T-helper 2 cell treated with Interferon-gamma antibody and Interleukin-4, amounts not matched to agents 5 μg/mL and 100 μg/mL, for 36 hours (primary cell): ENCODE results near the gene ZAP70.

Experiments
- DNase-seq: peaks from one replicate; pipeline ENCODE4 v3.0.0; 2021; ENCODE audit warnings: low spot score
- H3K27ac Mint-ChIP-seq: one replicate; pipeline ENCODE4 v1.8.0; 2021; ENCODE audit warnings: mild to moderate bottlenecking, mixed read lengths
- H3K27me3 Mint-ChIP-seq: one replicate; pipeline ENCODE4 v1.8.0; 2021; ENCODE audit warnings: low read depth, mixed read lengths
- H3K36me3 Mint-ChIP-seq: one replicate; pipeline ENCODE4 v1.8.0; 2021; ENCODE audit warnings: low read depth, mixed read lengths
- H3K4me1 Mint-ChIP-seq: one replicate; pipeline ENCODE4 v1.8.0; 2021; ENCODE audit warnings: low read depth, mixed read lengths
- H3K4me3 Mint-ChIP-seq: one replicate; pipeline ENCODE4 v1.8.0; 2022; ENCODE audit warnings: mild to moderate bottlenecking, moderate library complexity, mixed read lengths
- H3K9me3 Mint-ChIP-seq: one replicate; pipeline ENCODE4 v1.8.0; 2021; ENCODE audit warnings: mixed read lengths

ZAP70 gene

GRCh38 chr2:97727296-97727695, 13.9 kb downstream of the ZAP70 start:
- peaks cover 10% of the 10 kb centered on the region for H3K4me1 Mint-ChIP-seq
- H3K27ac Mint-ChIP-seq = no peak overlapping the region

GRCh38 chr2:97728091-97728731, 14.8 kb downstream of the ZAP70 start:
- Mint-ChIP-seq H3K4me1 (peaks cover 7% of the 10 kb centered on the region), H3K27ac (no peak overlapping the region), H3K36me3 (peaks cover 87% of the 10 kb centered on the region), H3K27me3 (no peaks in the 10 kb centered on the region), H3K9me3 (peaks cover 20% of the 10 kb centered on the region), H3K4me3 (no peak overlapping the region)
- no peak for DNase-seq

More at GRCh38 chr2:97727296-97727695, 13.9 kb downstream of the ZAP70 start:
- Mint-ChIP-seq H3K27me3 (no peaks in the 10 kb centered on the region), H3K9me3 (peaks cover 20% of the 10 kb centered on the region), H3K36me3 (peaks cover 92% of the 10 kb centered on the region), H3K4me3 (no peak overlapping the region)
- DNase-seq = no peak

- DNase-seq = no peak
- Mint-ChIP-seq H3K4me1 (peaks cover 7% of the 10 kb centered on the region), H3K4me3 (no peak overlapping the region), H3K9me3 (peaks cover 20% of the 10 kb centered on the region), H3K36me3 (peaks cover 83% of the 10 kb centered on the region), H3K27ac (no peak overlapping the region), H3K27me3 (no peaks in the 10 kb centered on the region)
These were observed 16.9 kb downstream of the ZAP70 start for GRCh38 chr2:97730245-97730644.

- Mint-ChIP-seq H3K27ac (peak overlapping the region; percentile 19), H3K27me3 (no peaks in the 10 kb centered on the region), H3K4me3 (no peak overlapping the region), H3K9me3 (peaks cover 20% of the 10 kb centered on the region), H3K4me1 (peaks cover 7% of the 10 kb centered on the region), H3K36me3 (peaks cover 75% of the 10 kb centered on the region)
- no peak for DNase-seq
These were observed 18.1 kb downstream of the ZAP70 start for GRCh38 chr2:97731274-97732020.

GRCh38 chr2:97732436-97733340, 19.3 kb downstream of the ZAP70 start:
- H3K36me3 Mint-ChIP-seq = peaks cover 69% of the 10 kb centered on the region

GRCh38 chr2:97733341-97734035, 20.1 kb downstream of the ZAP70 start:
- H3K36me3 Mint-ChIP-seq = peaks cover 67% of the 10 kb centered on the region
- H3K4me1 Mint-ChIP-seq = peaks cover 4% of the 10 kb centered on the region
- no peak overlapping the region for H3K27ac Mint-ChIP-seq
- H3K9me3 Mint-ChIP-seq = peaks cover 15% of the 10 kb centered on the region
- no peak overlapping the region for H3K4me3 Mint-ChIP-seq
- H3K27me3 Mint-ChIP-seq = no peaks in the 10 kb centered on the region
- no peak for DNase-seq

More at GRCh38 chr2:97732436-97733340, 19.3 kb downstream of the ZAP70 start:
- no peaks in the 10 kb centered on the region for H3K27me3 Mint-ChIP-seq
- no peak overlapping the region for H3K27ac Mint-ChIP-seq
- DNase-seq = no peak
- H3K9me3 Mint-ChIP-seq = peaks cover 20% of the 10 kb centered on the region
- peaks cover 4% of the 10 kb centered on the region for H3K4me1 Mint-ChIP-seq
- no peak overlapping the region for H3K4me3 Mint-ChIP-seq

GRCh38 chr2:97734061-97735051, 21.0 kb downstream of the ZAP70 start:
- no peak overlapping the region for H3K27ac Mint-ChIP-seq

GRCh38 chr2:97735161-97735561, 21.8 kb downstream of the ZAP70 start:
- peaks cover 59% of the 10 kb centered on the region for H3K36me3 Mint-ChIP-seq
- H3K27me3 Mint-ChIP-seq = no peaks in the 10 kb centered on the region
- no peak overlapping the region for H3K27ac Mint-ChIP-seq
- H3K4me3 Mint-ChIP-seq = no peak overlapping the region
- H3K9me3 Mint-ChIP-seq = peaks cover 6% of the 10 kb centered on the region
- peaks cover 4% of the 10 kb centered on the region for H3K4me1 Mint-ChIP-seq
- no peak for DNase-seq

More at GRCh38 chr2:97734061-97735051, 21.0 kb downstream of the ZAP70 start:
- Mint-ChIP-seq H3K9me3 (peaks cover 12% of the 10 kb centered on the region), H3K4me1 (peaks cover 4% of the 10 kb centered on the region), H3K4me3 (no peak overlapping the region), H3K27me3 (no peaks in the 10 kb centered on the region), H3K36me3 (peaks cover 65% of the 10 kb centered on the region)
- no peak for DNase-seq

- H3K4me3 Mint-ChIP-seq = no peak overlapping the region
- DNase-seq = no peak
- peaks cover 10% of the 10 kb centered on the region for H3K4me1 Mint-ChIP-seq
- peak overlapping the region; percentile 63 for H3K27ac Mint-ChIP-seq
- peaks cover 59% of the 10 kb centered on the region for H3K36me3 Mint-ChIP-seq
- H3K9me3 Mint-ChIP-seq = peaks cover 3% of the 10 kb centered on the region
- H3K27me3 Mint-ChIP-seq = no peaks in the 10 kb centered on the region
These were observed 22.8 kb downstream of the ZAP70 start for GRCh38 chr2:97736185-97736584.

GRCh38 chr2:97736608-97737330, 23.4 kb downstream of the ZAP70 start:
- Mint-ChIP-seq H3K27me3 (no peaks in the 10 kb centered on the region), H3K9me3 (no peaks in the 10 kb centered on the region), H3K36me3 (peaks cover 59% of the 10 kb centered on the region), H3K4me3 (no peak overlapping the region), H3K27ac (peak overlapping the region; percentile 63), H3K4me1 (peaks cover 15% of the 10 kb centered on the region)
- DNase-seq = no peak

GRCh38 chr2:97737421-97738178, 24.2 kb downstream of the ZAP70 start:
- DNase-seq = no peak
- Mint-ChIP-seq H3K4me1 (peaks cover 23% of the 10 kb centered on the region), H3K36me3 (peaks cover 60% of the 10 kb centered on the region), H3K4me3 (no peak overlapping the region), H3K27me3 (no peaks in the 10 kb centered on the region), H3K9me3 (no peaks in the 10 kb centered on the region), H3K27ac (peak overlapping the region; percentile 11)
